ENCODE measurements around the gene GALNT17.

- TF ChIP-seq POLR2A (IDR thresholded peaks at IDR 0.05) (no peak), CTCF (IDR thresholded peaks at IDR 0.05) (no peak)
These were observed 498.6 kb downstream of the GALNT17 start for GRCh38 chr7:71630516-71630915.
